T1000 (cell line): ENCODE measurements around the gene LARP4.
"Not testable (repeated sequence)": the region's sequence is repeated elsewhere in the genome, so short reads cannot be mapped to it uniquely, and the experiment has no call there.

Experiments
- DNase-seq: peaks from one replicate; lab custom pipeline; 2025; ENCODE audit warnings: mixed read lengths; lab: John Stamatoyannopoulos, UW

The LARP4 gene

GRCh38 chr12:50401500-50402081 lies 906 bp downstream of the LARP4 start:
- no peak for DNase-seq

GRCh38 chr12:50402264-50403000 lies 1.7 kb downstream of the LARP4 start:
- DNase-seq = no peak

- no peak for DNase-seq
These were observed 2.3 kb downstream of the LARP4 start for GRCh38 chr12:50403001-50403440.

GRCh38 chr12:50404307-50404706 lies 3.6 kb downstream of the LARP4 start:
- no peak for DNase-seq

- no peak for DNase-seq
These were observed 10.5 kb downstream of the LARP4 start for GRCh38 chr12:50411051-50411660.

GRCh38 chr12:50415899-50416479 lies 15.3 kb downstream of the LARP4 start:
- no peak for DNase-seq

GRCh38 chr12:50419112-50419909 lies 18.6 kb downstream of the LARP4 start:
- no peak for DNase-seq

GRCh38 chr12:50422855-50423254 lies 22.2 kb downstream of the LARP4 start:
- not testable (repeated sequence) for DNase-seq

- not testable (repeated sequence) for DNase-seq
These were observed 22.7 kb downstream of the LARP4 start for GRCh38 chr12:50423342-50423741.

- DNase-seq = no peak
These were observed 25.0 kb downstream of the LARP4 start for GRCh38 chr12:50425589-50426258.

- DNase-seq = not testable (repeated sequence)
These were observed 31.0 kb downstream of the LARP4 start for GRCh38 chr12:50431656-50432055.

GRCh38 chr12:50440288-50440687 lies 39.6 kb downstream of the LARP4 start:
- DNase-seq = no peak

- DNase-seq = no peak
These were observed 41.1 kb downstream of the LARP4 start for GRCh38 chr12:50441763-50442162.

- DNase-seq = no peak
These were observed 41.7 kb downstream of the LARP4 start for GRCh38 chr12:50442178-50442908.

- DNase-seq = not testable (repeated sequence)
These were observed 49.0 kb downstream of the LARP4 start for GRCh38 chr12:50449671-50450070.

- no peak for DNase-seq
These were observed 52.1 kb downstream of the LARP4 start for GRCh38 chr12:50452795-50453194.

GRCh38 chr12:50453872-50454271 lies 53.2 kb downstream of the LARP4 start:
- no peak for DNase-seq

- no peak for DNase-seq
These were observed 57.9 kb downstream of the LARP4 start for GRCh38 chr12:50458606-50459005.

GRCh38 chr12:50467439-50467838 lies 66.8 kb downstream of the LARP4 start:
- no peak for DNase-seq

- DNase-seq = no peak
These were observed 76.7 kb downstream of the LARP4 start for GRCh38 chr12:50477241-50477832.
